NB4 (cell line): ENCODE data around the gene CDC27.

ENCODE experiments used
- DNase-seq: peaks from one replicate; pipeline ENCODE4 v3.0.0; 2010; ENCODE audit warnings: low read depth
- H3K4me3 ChIP-seq: one replicate; pipeline ENCODE4 v1.5.1; 2011; ENCODE audit warnings: mild to moderate bottlenecking, low read depth, low read length, moderate library complexity
- CTCF ChIP-seq: IDR thresholded peaks from one replicate; pipeline ENCODE4 v1.5.1; 2012; ENCODE audit warnings: low read depth, low read length
- MAX ChIP-seq: IDR thresholded peaks from 2 replicates; pipeline ENCODE4 v1.6.1; 2011; ENCODE audit warnings: low read depth, low read length
- MYC ChIP-seq: IDR thresholded peaks from 2 replicates; pipeline ENCODE4 v1.6.1; 2011; ENCODE audit warnings: low read depth, low read length
- POLR2A ChIP-seq: IDR thresholded peaks from 2 replicates; pipeline ENCODE4 v1.6.1; 2011; ENCODE audit warnings: mild to moderate bottlenecking; ENCODE audit not compliant: insufficient read length; ENCODE audit errors: extremely low read depth

CDC27 gene

GRCh38 chr17:47099987-47100711 lies 88.9 kb downstream of the CDC27 start:
- TF ChIP-seq MYC (0 out of 2 replicates have a peak, but pooled peaks have one; percentile 41), MAX (no peak), POLR2A (peak; percentile 74)
- H3K4me3 ChIP-seq = peak overlapping the region; percentile 77
- DNase-seq = peak; percentile 89

DNA sequence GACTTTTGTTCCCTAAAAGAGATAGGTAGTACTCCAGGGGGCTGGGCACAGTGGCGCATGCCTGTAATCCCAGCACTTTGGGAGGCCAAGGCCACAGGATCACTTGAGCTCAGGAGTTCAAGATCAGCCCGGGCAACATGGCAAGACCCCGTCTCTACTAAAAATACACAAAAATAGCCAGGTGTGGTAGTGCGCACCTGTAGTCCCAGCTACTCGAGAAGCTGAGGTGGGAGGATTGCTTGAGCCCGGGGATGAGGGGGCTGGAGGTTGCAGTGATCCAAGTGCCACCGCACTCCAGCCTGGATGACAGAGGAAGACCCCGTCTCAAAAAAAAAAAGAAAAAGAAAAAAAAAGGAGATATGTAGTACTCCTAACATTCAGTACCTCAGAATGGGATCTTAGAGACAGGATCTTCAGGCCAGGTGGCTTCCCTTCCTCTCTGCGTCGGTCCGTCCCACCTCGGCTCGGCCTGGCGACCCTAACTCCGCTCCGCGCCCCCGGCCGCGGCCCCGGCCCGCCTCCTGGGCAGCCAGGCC lies 89.6 kb downstream of the CDC27 start:
- H3K4me3 ChIP-seq = peak overlapping the region; percentile 77
- TF ChIP-seq MAX (no peak), CTCF (no peak), POLR2A (no peak), MYC (no peak)
- peak; percentile 18 for DNase-seq

- no peak for TF ChIP-seq CTCF
- TF ChIP-seq POLR2A = no peak
- TF ChIP-seq MAX = no peak
- no peak for TF ChIP-seq MYC
- no peak for DNase-seq
- no peak overlapping the region for H3K4me3 ChIP-seq
These were observed 92.8 kb downstream of the CDC27 start for GRCh38 chr17:47096343-47096742.

- DNase-seq = no peak
- TF ChIP-seq POLR2A (no peak), CTCF (no peak), MAX (no peak), MYC (no peak)
- H3K4me3 ChIP-seq = no peak overlapping the region
These were observed 93.8 kb downstream of the CDC27 start for GRCh38 chr17:47095268-47095667.

DNA sequence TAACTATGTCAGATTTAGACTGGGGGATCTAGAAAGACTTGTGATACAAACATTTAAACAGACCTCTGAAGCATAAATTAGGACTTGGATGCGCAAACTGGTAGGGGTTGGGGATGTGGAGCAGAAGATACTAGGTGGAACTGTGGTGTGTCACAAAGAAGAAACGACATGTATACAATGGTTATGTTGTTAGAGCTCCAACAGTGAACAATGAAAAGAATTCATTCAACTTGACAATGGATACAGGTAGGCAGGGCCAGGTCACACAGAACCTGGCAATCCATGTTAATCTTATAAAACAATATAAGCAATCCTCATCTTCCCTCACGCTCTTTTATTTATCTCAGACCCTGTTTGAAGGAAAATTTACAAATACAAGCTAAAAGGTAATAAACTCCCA lies 102.0 kb downstream of the CDC27 start:
- no peak overlapping the region for H3K4me3 ChIP-seq
- TF ChIP-seq MAX (no peak), POLR2A (no peak), MYC (no peak), CTCF (no peak)
- DNase-seq = no peak

- TF ChIP-seq MAX (no peak), MYC (no peak), POLR2A (no peak), CTCF (no peak)
- DNase-seq = no peak
- H3K4me3 ChIP-seq = no peak overlapping the region
These were observed 103.4 kb downstream of the CDC27 start for GRCh38 chr17:47085736-47086135.
